ENCODE measurements around the gene PCDH10.
"Not testable (repeated sequence)": the region's sequence is repeated elsewhere in the genome, so short reads cannot be mapped to it uniquely, and the experiment has no call there.

The PCDH10 gene

DNA sequence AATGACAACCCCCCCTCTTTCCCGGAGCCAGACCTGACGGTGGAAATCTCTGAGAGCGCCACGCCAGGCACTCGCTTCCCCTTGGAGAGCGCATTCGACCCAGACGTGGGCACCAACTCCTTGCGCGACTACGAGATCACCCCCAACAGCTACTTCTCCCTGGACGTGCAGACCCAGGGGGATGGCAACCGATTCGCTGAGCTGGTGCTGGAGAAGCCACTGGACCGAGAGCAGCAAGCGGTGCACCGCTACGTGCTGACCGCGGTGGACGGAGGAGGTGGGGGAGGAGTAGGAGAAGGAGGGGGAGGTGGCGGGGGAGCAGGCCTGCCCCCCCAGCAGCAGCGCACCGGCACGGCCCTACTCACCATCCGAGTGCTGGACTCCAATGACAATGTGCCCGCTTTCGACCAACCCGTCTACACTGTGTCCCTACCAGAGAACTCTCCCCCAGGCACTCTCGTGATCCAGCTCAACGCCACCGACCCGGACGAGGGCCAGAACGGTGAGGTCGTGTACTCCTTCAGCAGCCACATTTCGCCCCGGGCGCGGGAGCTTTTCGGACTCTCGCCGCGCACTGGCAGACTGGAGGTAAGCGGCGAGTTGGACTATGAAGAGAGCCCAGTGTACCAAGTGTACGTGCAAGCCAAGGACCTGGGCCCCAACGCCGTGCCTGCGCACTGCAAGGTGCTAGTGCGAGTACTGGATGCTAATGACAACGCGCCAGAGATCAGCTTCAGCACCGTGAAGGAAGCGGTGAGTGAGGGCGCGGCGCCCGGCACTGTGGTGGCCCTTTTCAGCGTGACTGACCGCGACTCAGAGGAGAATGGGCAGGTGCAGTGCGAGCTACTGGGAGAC is 1.6 kb downstream of the PCDH10 start:
- no peak for DNase-seq (ENCODE audit: low spot score)

- DNase-seq (ENCODE audit: low spot score), result no peak
Measured at GRCh38 chr4:133151341-133151690, 2.2 kb downstream of the PCDH10 start.

DNA sequence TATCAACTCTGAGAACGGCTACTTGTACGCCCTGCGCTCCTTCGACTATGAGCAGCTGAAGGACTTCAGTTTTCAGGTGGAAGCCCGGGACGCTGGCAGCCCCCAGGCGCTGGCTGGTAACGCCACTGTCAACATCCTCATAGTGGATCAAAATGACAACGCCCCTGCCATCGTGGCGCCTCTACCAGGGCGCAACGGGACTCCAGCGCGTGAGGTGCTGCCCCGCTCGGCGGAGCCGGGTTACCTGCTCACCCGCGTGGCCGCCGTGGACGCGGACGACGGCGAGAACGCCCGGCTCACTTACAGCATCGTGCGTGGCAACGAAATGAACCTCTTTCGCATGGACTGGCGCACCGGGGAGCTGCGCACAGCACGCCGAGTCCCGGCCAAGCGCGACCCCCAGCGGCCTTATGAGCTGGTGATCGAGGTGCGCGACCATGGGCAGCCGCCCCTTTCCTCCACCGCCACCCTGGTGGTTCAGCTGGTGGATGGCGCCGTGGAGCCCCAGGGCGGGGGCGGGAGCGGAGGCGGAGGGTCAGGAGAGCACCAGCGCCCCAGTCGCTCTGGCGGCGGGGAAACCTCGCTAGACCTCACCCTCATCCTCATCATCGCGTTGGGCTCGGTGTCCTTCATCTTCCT is 2.7 kb downstream of the PCDH10 start:
- no peak for DNase-seq (ENCODE audit: low spot score)

GRCh38 chr4:133152330-133152821 is 3.3 kb downstream of the PCDH10 start:
- no peak for DNase-seq (ENCODE audit: low spot score)

DNA sequence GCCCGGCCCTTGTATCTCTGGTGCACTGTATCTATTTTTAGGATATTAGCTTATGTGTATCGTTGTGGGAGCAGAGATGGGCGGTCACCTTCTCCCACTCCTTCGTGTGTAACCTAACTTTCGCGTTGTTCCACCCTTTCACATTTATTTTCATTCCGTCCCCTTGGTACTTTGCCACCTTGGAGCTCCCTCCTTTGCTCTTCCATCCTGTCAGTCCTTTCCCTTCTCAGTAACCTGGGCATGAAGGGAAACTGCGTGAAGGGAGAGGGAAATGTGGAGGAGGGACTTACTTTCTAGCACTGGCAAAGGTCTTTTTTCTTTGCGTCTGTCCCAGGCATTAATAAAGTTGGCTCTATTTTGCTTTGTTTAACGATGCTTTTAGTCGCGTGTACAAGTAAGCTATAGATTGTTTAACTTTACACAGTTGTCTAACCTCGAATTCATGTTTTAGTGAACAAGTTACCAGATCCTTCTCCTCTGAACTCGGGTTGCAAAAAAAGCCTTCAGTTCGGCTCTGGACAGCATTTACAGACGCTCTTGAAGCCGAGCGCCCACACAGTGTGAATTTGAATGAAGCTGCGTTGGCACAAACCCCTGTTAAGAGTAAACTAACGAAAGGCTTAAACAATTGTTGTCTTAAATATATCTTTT is 3.9 kb downstream of the PCDH10 start:
- no peak for DNase-seq (ENCODE audit: low spot score)

GRCh38 chr4:133154725-133155124 is 5.6 kb downstream of the PCDH10 start:
- peak; percentile 14 for DNase-seq (ENCODE audit: low spot score)

GRCh38 chr4:133156096-133156495 is 7.0 kb downstream of the PCDH10 start:
- DNase-seq (ENCODE audit: low spot score), result no peak

DNA sequence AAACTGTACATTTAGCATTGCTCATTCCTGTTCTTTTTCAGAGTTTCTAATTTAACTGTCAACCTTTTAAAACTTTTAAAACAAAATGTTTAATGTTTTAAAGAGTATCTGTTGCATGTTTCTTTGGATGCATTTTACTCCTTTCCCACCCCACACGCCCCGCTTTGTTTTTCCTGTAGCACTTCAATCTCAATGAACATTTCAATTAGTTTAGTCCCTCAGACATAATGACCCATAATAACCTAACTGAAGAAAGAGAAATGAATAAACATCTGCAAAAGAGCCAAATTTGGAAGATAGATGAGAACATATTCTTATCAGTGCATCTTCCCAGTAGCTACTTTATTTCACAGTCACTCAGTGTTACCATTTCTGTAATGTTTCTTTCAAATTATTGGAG is 7.5 kb downstream of the PCDH10 start:
- no peak for DNase-seq (ENCODE audit: low spot score)

GRCh38 chr4:133157460-133158160 is 8.5 kb downstream of the PCDH10 start:
- no peak for DNase-seq (ENCODE audit: low spot score)

DNA sequence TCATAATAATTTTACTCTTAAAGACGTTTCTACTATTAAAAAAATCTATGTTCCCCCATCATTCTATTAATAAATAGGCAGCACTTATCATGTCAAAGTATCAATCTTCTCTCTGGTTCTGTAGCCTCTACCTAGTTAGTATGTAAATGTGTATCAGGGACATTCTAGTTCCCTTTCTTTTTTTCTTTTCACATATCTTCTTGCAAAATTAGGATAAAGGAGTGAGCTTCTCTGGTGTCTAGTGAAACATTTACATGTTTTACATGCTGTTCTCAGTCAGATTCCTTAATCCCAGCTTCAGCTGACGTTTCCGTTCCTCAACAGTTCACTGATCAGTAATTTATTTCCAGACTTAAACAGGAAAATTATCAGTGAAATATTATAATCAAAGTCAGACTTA is 11.8 kb downstream of the PCDH10 start:
- DNase-seq (ENCODE audit: low spot score), result no peak

- no peak for DNase-seq (ENCODE audit: low spot score)
Measured at GRCh38 chr4:133161570-133162295, 12.6 kb downstream of the PCDH10 start.

- DNase-seq (ENCODE audit: low spot score), result no peak
Measured at GRCh38 chr4:133162941-133163340, 13.8 kb downstream of the PCDH10 start.

DNA sequence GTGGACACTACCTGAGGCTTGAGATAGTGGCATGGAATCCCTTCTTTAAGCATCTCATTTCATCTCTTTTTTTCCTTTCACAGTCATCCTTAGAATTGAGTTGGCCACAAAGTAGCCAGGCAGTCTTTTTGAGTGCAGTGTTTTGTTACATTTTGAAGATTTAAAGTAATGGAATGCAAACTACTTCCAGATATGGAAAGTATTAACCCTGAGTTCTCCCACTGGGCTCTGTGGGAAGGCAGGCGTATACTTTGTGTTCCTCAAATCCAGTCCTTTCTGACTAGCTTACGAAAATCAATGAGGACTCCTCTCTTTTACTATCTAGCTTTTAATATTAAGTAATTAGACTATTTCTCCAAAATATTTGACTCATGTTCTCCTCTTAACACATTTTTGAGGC is 29.9 kb downstream of the PCDH10 start:
- no peak for DNase-seq (ENCODE audit: low spot score)

DNA sequence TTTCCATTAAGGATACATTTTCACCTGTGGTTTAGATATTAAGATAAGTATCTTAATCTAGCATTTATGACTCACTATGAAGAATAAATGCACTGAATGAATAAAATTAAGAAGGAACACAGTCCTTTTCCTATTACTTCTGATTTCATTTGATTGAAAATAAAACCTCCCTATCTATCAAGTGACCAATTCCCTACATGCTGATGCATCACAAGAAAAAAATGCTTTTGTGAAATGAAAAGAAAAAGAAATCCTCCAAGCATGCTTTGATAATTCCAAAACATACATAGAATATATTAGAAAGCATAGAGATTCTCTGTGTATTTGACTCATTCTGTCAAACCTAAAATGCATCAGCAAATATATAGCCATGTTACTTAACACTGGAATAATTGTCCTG is 37.1 kb downstream of the PCDH10 start:
- DNase-seq (ENCODE audit: low spot score), result no peak

DNA sequence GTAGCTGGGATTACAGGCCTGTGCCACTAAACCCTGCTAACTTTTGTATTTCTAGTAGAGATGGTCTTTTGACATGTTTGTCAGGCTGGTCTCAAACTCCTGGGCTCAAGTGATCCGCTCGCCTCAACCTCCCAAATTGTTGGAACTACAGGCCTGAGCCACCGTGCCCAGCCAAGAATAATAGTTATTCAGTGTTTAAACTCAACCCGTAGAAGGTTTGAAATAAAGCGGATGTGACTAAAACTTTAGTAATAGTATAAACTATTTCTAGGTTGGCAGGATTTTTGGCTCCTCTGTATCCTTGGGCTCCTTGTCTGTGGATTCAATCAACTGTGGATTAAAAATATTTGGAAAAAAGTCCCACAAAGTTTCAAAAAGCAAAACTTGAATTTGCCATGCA is 37.8 kb downstream of the PCDH10 start:
- DNase-seq (ENCODE audit: low spot score), result no peak

GRCh38 chr4:133188433-133189146 is 39.5 kb downstream of the PCDH10 start:
- DNase-seq (ENCODE audit: low spot score), result no peak

GRCh38 chr4:133189147-133189517 is 40.0 kb downstream of the PCDH10 start:
- DNase-seq (ENCODE audit: low spot score), result no peak

DNA sequence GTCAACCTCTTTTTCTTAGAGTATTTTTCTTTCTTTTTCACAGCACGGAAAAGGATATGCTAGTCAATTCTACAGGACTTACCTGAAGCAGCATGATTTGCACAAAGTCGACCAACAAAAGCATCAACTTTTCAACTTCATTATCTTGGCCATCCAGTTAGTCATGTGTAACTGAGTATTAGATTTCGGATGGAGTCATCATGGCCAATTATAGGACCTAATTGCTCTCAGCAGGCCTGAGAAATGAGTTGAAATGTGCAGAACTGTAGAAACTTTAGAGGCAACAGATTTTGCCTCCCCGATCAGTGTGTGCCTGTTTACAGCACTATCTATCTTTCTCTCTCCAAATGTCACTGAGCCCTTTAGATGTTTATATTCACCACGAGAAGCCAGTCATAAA is 41.0 kb downstream of the PCDH10 start:
- DNase-seq (ENCODE audit: low spot score), result no peak

- no peak for DNase-seq (ENCODE audit: low spot score)
Measured at GRCh38 chr4:133208694-133209285, 59.7 kb downstream of the PCDH10 start.

- DNase-seq (ENCODE audit: low spot score), result no peak
Measured at GRCh38 chr4:133233922-133234321, 84.8 kb downstream of the PCDH10 start.

DNA sequence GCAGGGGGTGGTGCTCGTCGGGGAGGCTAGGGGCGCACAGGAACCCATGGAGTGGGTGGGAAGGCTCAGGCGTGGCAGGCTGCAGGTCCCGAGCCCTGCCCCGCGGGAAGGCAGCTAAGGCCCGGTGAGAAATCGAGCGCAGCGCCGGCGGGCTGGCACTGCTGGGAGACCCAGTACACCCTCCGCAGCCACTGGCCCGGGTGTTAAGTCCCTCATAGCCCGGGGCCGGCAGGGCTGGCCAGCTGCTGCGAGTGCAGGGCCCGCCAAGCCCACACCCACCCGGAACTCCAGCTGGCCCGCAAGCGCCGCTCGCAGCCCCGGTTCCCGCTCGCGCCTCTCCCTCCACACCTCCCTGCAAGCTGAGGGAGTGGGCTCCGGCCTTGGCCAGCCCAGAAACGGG is 91.4 kb downstream of the PCDH10 start:
- not testable (repeated sequence) for DNase-seq (ENCODE audit: low spot score)
